DOHH2 (cell line): ENCODE measurements around the gene ARHGAP29.

ENCODE experiments used
- H3F3A ChIP-seq: fragments of 200-600 bp; sonication (generic), shearing (Covaris generic); 2 replicates; pipeline ENCODE4 v1.6.0; 2016; ENCODE audit warnings: antibody characterized with exemption, mild to moderate bottlenecking; ENCODE audit not compliant: control insufficient read depth, insufficient read depth
- H3K27ac ChIP-seq: fragments of 200-600 bp; sonication (generic); 2 replicates; pipeline ENCODE4 v1.5.1; 2014; ENCODE audit warnings: low read depth, mild to moderate bottlenecking, low read length, moderate library complexity
- H3K27me3 ChIP-seq: fragments of 200-600 bp; sonication (generic); 2 replicates; pipeline ENCODE4 v1.6.1; 2014; ENCODE audit warnings: mild to moderate bottlenecking, low read length, mixed read lengths; ENCODE audit not compliant: control insufficient read depth
- H3K36me3 ChIP-seq: fragments of 200-600 bp; sonication (generic); 2 replicates; pipeline ENCODE4 v1.6.1; 2014; ENCODE audit warnings: mild to moderate bottlenecking, low read length, moderate library complexity, mixed read lengths; ENCODE audit not compliant: control insufficient read depth
- H3K4me1 ChIP-seq: fragments of 200-600 bp; sonication (generic); 2 replicates; pipeline ENCODE4 v1.6.1; 2014; ENCODE audit warnings: mild to moderate bottlenecking, low read length, mixed read lengths; ENCODE audit not compliant: control insufficient read depth
- H3K4me2 ChIP-seq: fragments of 200-600 bp; sonication (generic); 2 replicates; pipeline ENCODE4 v1.6.0; 2014; ENCODE audit warnings: mild to moderate bottlenecking, low read length, moderate library complexity
- H3K4me3 ChIP-seq: fragments of 200-600 bp; sonication (generic); 2 replicates; pipeline ENCODE4 v1.5.1; 2014; ENCODE audit warnings: mild to moderate bottlenecking, low read length, mixed read lengths
- H3K79me2 ChIP-seq: fragments of 200-600 bp; sonication (generic); 2 replicates; pipeline ENCODE4 v1.6.1; 2014; ENCODE audit warnings: mild to moderate bottlenecking, low read length, mixed read lengths; ENCODE audit not compliant: control insufficient read depth
- H3K9me2 ChIP-seq: fragments of 200-600 bp; sonication (generic); replicated peaks from 2 replicates; pipeline ENCODE4 v1.6.1; 2014; ENCODE audit warnings: mild to moderate bottlenecking, low read length, mixed read lengths; ENCODE audit not compliant: control insufficient read depth
- H3K9me3 ChIP-seq: fragments of 200-600 bp; sonication (generic); 2 replicates; pipeline ENCODE4 v1.6.1; 2014; ENCODE audit warnings: antibody characterized with exemption, low read length, mixed read lengths; ENCODE audit not compliant: control insufficient read depth, insufficient read depth
- H4K20me1 ChIP-seq: fragments of 200-600 bp; sonication (generic); 2 replicates; pipeline ENCODE4 v1.6.0; 2014; ENCODE audit warnings: low read depth, mild to moderate bottlenecking, antibody characterized with exemption, low read length, moderate library complexity; ENCODE audit not compliant: control insufficient read depth, insufficient read depth
- CTCF ChIP-seq: fragments of 200-600 bp; sonication (generic); IDR thresholded peaks from one replicate; pipeline ENCODE4 v1.5.1; 2014; ENCODE audit warnings: antibody characterized with exemption, mild to moderate bottlenecking, low read depth, low read length; ENCODE audit not compliant: poor library complexity, severe bottlenecking
- EZH2phosphoT487 ChIP-seq: fragments of 200-600 bp; sonication (generic); IDR thresholded peaks from 2 replicates; pipeline ENCODE4 v1.6.1; 2017; ENCODE audit warnings: borderline replicate concordance, mild to moderate bottlenecking, antibody characterized with exemption, low read length, moderate library complexity, mixed read lengths

ARHGAP29 gene

GRCh38 chr1:94205639-94206038, 31.7 kb downstream of the ARHGAP29 start:
- Histone ChIP-seq H3K79me2 (no peaks in the 10 kb centered on the region), H3K9me2 (no peaks in the 10 kb centered on the region)

GRCh38 chr1:94202241-94202640, 35.1 kb downstream of the ARHGAP29 start:
- Histone ChIP-seq H3K27ac (no peak overlapping the region), H3K4me1 (no peaks in the 10 kb centered on the region), H3K36me3 (no peaks in the 10 kb centered on the region), H3K4me2 (no peak overlapping the region), H3K9me2 (no peaks in the 10 kb centered on the region), H3K4me3 (no peak overlapping the region), H3K9me3 (no peaks in the 10 kb centered on the region), H3K79me2 (no peaks in the 10 kb centered on the region), H3F3A (no peaks in the 10 kb centered on the region), H3K27me3 (peaks cover 3% of the 10 kb centered on the region; the same call in 1 of the 2 replicates), H4K20me1 (no peaks in the 10 kb centered on the region)
- TF ChIP-seq CTCF (no peak), EZH2phosphoT487 (no peak)

More at GRCh38 chr1:94205639-94206038, 31.7 kb downstream of the ARHGAP29 start:
- no peak for TF ChIP-seq EZH2phosphoT487
- TF ChIP-seq CTCF: no peak
- Histone ChIP-seq H3K27ac (no peak overlapping the region), H3K36me3 (no peaks in the 10 kb centered on the region), H3K4me1 (no peaks in the 10 kb centered on the region), H3K4me3 (no peak overlapping the region), H3K27me3 (peaks cover 3% of the 10 kb centered on the region; the same call in 1 of the 2 replicates), H3K9me3 (peaks cover 6% of the 10 kb centered on the region; the same call in 1 of the 2 replicates), H4K20me1 (no peaks in the 10 kb centered on the region), H3K4me2 (no peak overlapping the region), H3F3A (no peaks in the 10 kb centered on the region)

GRCh38 chr1:94199398-94199797, 38.0 kb downstream of the ARHGAP29 start:
- Histone ChIP-seq H3K4me2 (no peak overlapping the region), H3K9me3 (no peaks in the 10 kb centered on the region), H3K27me3 (peaks cover 2% of the 10 kb centered on the region; the same call in 1 of the 2 replicates), H3K4me1 (no peaks in the 10 kb centered on the region), H3K27ac (no peak overlapping the region), H3K9me2 (no peaks in the 10 kb centered on the region), H3K4me3 (no peak overlapping the region), H3K36me3 (no peaks in the 10 kb centered on the region), H3F3A (no peaks in the 10 kb centered on the region), H3K79me2 (no peaks in the 10 kb centered on the region), H4K20me1 (no peaks in the 10 kb centered on the region)
- no peak for TF ChIP-seq CTCF
- no peak for TF ChIP-seq EZH2phosphoT487
